Naive B cell (primary cell): ENCODE data around the gene EPN3. TPM values are rescaled to one million over a fixed set of nuclear protein-coding genes. Genes with fewer than 3 reads are reported as not detected.

Experiments used
- ATAC-seq, 2 donors: fragments of 150-1000 bp; cut with Tn5 transposase; 2 replicates each; pipeline ENCODE4 v1.10.0; 2021; ENCODE audit warnings: low read depth in 2 of 2, mild to moderate bottlenecking in 2 of 2, moderate library complexity in 2 of 2
- DNase-seq: peaks from one replicate; pipeline ENCODE4 v3.0.0; 2022
- H3K27ac Mint-ChIP-seq, 6 donors: one replicate each; pipeline ENCODE4 v1.8.0; 2020 to 2022; ENCODE audit warnings: mild to moderate bottlenecking in 6 of 6, mixed read lengths in 6 of 6, moderate library complexity in 5 of 6, inconsistent platforms in 2 of 6
- H3K27me3 Mint-ChIP-seq, 3 donors: one replicate each; pipeline ENCODE4 v1.8.0; 2021 to 2022; ENCODE audit warnings: mixed read lengths in 3 of 3, mild to moderate bottlenecking in 1 of 3
- H3K36me3 Mint-ChIP-seq, 2 donors: one replicate each; pipeline ENCODE4 v1.8.0; 2020 to 2022; ENCODE audit warnings: mixed read lengths in 2 of 2, inconsistent platforms in 1 of 2, mild to moderate bottlenecking in 1 of 2
- H3K4me1 Mint-ChIP-seq, 3 donors: one replicate each; pipeline ENCODE4 v1.8.0; 2020 to 2022; ENCODE audit warnings: mixed read lengths in 3 of 3, inconsistent platforms in 1 of 3, mild to moderate bottlenecking in 1 of 3, moderate library complexity in 1 of 3
- H3K4me3 Mint-ChIP-seq, 8 donors: one replicate each; pipeline ENCODE4 v1.8.0; 2020 to 2022; ENCODE audit warnings: mild to moderate bottlenecking in 8 of 8, mixed read lengths in 8 of 8, moderate library complexity in 8 of 8, inconsistent platforms in 2 of 8
- H3K9me3 Mint-ChIP-seq, 7 donors: one replicate each; pipeline ENCODE4 v1.8.0; 2020 to 2022; ENCODE audit warnings: mixed read lengths in 7 of 7, mild to moderate bottlenecking in 5 of 7, inconsistent platforms in 2 of 7, moderate library complexity in 1 of 7
- polyA plus RNA-seq, 6 donors: library from polyadenylated mRNA; unstranded; fragments of 300-500 nt; fragmentation: Illumina TruSeq; gene quantifications; one replicate each; pipeline ENCODE4 v1.2.3, GENCODE V29; 2021; ENCODE audit warnings: low read depth in 6 of 6

EPN3 gene
- polyA plus RNA-seq, 6 donors from 2014 or later: not detected

- H3K4me3 Mint-ChIP-seq: peak overlapping the region in 3 of 8 donors; percentile 0 to 65 (median 13)
- ATAC-seq (no peak), DNase-seq (no peak)
- H3K36me3 Mint-ChIP-seq: peaks cover 0 to 6% of the 10 kb centered on the region in 2 donors
- no peak overlapping the region for H3K27ac Mint-ChIP-seq
- peaks cover 58 to 75% (median 75%) of the 10 kb centered on the region in 3 donors for H3K27me3 Mint-ChIP-seq
- H3K9me3 Mint-ChIP-seq: no peaks in the 10 kb centered on the region
- peaks cover 12 to 19% (median 14%) of the 10 kb centered on the region in 3 donors for H3K4me1 Mint-ChIP-seq
These were observed 1.2 kb downstream of the EPN3 start for GRCh38 chr17:50533720-50534148.

DNA sequence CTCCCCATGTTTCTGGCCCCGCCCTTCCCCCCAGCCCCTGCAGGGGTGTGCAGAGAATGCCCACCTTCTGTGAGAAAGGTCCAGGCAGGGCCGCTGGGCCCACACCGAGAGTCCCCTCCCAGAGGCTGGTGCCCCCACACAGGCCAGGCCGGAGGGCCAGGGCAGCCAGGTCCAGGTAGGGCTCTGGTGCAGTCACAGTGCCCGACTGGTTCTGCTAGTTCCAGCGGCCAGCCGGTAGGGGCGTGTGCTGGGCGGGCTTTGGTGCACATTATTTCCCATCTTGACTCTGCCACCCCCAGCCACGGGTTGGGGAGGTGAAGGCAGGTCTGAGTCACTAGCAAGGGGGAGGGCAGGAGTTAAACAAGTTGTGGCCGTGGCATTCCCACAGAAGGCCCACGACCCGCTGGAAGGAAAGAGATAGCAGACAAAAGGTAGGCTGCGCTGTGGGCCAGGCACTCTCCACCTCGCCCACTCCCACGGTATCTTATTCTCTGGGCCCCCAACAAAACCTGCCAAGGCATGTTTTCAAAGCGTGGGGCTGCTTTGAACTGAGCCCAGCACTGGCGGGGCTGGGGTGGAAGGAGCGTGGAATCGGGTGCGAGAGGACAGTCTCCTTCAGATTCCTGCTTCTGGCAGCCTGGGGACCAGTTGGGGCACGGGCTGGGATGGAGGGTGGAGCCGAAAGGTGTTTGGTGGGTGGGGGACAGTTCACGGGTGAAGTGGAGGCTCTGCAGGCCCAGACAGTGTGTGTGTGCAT lies 1.9 kb downstream of the EPN3 start:
- H3K9me3 Mint-ChIP-seq: no peaks in the 10 kb centered on the region
- H3K36me3 Mint-ChIP-seq: peaks cover 0 to 6% of the 10 kb centered on the region in 2 donors
- peaks cover 53 to 69% (median 68%) of the 10 kb centered on the region in 3 donors for H3K27me3 Mint-ChIP-seq
- peak overlapping the region in 2 of 8 donors; percentile 0 to 36 for H3K4me3 Mint-ChIP-seq
- H3K27ac Mint-ChIP-seq: no peak overlapping the region
- peaks cover 12 to 19% (median 14%) of the 10 kb centered on the region in 3 donors for H3K4me1 Mint-ChIP-seq
- DNase-seq (no peak), ATAC-seq (peak; percentile 35 to 40)

- ATAC-seq (no peak), DNase-seq (no peak)
- H3K4me3 Mint-ChIP-seq: peak overlapping the region in 1 of 8 donors; percentile 36
- peaks cover 48 to 63% (median 63%) of the 10 kb centered on the region in 3 donors for H3K27me3 Mint-ChIP-seq
- H3K4me1 Mint-ChIP-seq: peaks cover 12 to 19% (median 14%) of the 10 kb centered on the region in 3 donors
- H3K36me3 Mint-ChIP-seq: peaks cover 0 to 6% of the 10 kb centered on the region in 2 donors
- H3K9me3 Mint-ChIP-seq: no peaks in the 10 kb centered on the region
- H3K27ac Mint-ChIP-seq: no peak overlapping the region
These were observed 2.4 kb downstream of the EPN3 start for GRCh38 chr17:50534979-50535326.

- no peak for ATAC-seq
- Mint-ChIP-seq H3K27ac (no peak overlapping the region), H3K4me3 (no peak overlapping the region), H3K4me1 (peaks cover 12 to 19% (median 14%) of the 10 kb centered on the region in 3 donors), H3K27me3 (peaks cover 46 to 61% (median 60%) of the 10 kb centered on the region in 3 donors), H3K36me3 (peaks cover 0 to 6% of the 10 kb centered on the region in 2 donors), H3K9me3 (no peaks in the 10 kb centered on the region)
- no peak for DNase-seq
These were observed 2.9 kb downstream of the EPN3 start for GRCh38 chr17:50535407-50535806.

- Mint-ChIP-seq H3K4me1 (peaks cover 18 to 23% (median 18%) of the 10 kb centered on the region in 3 donors), H3K9me3 (no peaks in the 10 kb centered on the region), H3K27me3 (peaks cover 31 to 45% (median 44%) of the 10 kb centered on the region in 3 donors), H3K4me3 (no peak overlapping the region), H3K27ac (no peak overlapping the region), H3K36me3 (peaks cover 0 to 1% of the 10 kb centered on the region in 2 donors)
- DNase-seq (no peak), ATAC-seq (no peak)
These were observed 4.4 kb downstream of the EPN3 start for GRCh38 chr17:50536683-50537646.

GRCh38 chr17:50537721-50538548 lies 5.4 kb downstream of the EPN3 start:
- DNase-seq: no peak
- no peaks in the 10 kb centered on the region for H3K9me3 Mint-ChIP-seq
- no peaks in the 10 kb centered on the region for H3K36me3 Mint-ChIP-seq
- peaks cover 23 to 26% (median 24%) of the 10 kb centered on the region in 3 donors for H3K4me1 Mint-ChIP-seq
- ATAC-seq: no peak
- no peak overlapping the region for H3K27ac Mint-ChIP-seq
- no peak overlapping the region for H3K4me3 Mint-ChIP-seq
- peaks cover 28 to 38% (median 36%) of the 10 kb centered on the region in 3 donors for H3K27me3 Mint-ChIP-seq

GRCh38 chr17:50538549-50539410 lies 6.2 kb downstream of the EPN3 start:
- Mint-ChIP-seq H3K9me3 (no peaks in the 10 kb centered on the region), H3K27ac (peak overlapping the region in 1 of 6 donors; percentile 62), H3K36me3 (no peaks in the 10 kb centered on the region), H3K27me3 (peaks cover 20 to 31% (median 28%) of the 10 kb centered on the region in 3 donors), H3K4me1 (peaks cover 15 to 17% (median 16%) of the 10 kb centered on the region in 3 donors), H3K4me3 (no peak overlapping the region)
- ATAC-seq (no peak), DNase-seq (no peak)

- no peak overlapping the region for H3K27ac Mint-ChIP-seq
- H3K4me1 Mint-ChIP-seq: peaks cover 9 to 20% (median 11%) of the 10 kb centered on the region in 3 donors
- peak overlapping the region in 1 of 8 donors; percentile 25 for H3K4me3 Mint-ChIP-seq
- H3K27me3 Mint-ChIP-seq: peaks cover 16 to 32% (median 27%) of the 10 kb centered on the region in 3 donors
- no peaks in the 10 kb centered on the region for H3K9me3 Mint-ChIP-seq
- ATAC-seq: no peak
- DNase-seq: no peak
- peaks cover 0 to 3% of the 10 kb centered on the region in 2 donors for H3K36me3 Mint-ChIP-seq
These were observed 7.4 kb downstream of the EPN3 start for GRCh38 chr17:50539762-50540559.

DNA sequence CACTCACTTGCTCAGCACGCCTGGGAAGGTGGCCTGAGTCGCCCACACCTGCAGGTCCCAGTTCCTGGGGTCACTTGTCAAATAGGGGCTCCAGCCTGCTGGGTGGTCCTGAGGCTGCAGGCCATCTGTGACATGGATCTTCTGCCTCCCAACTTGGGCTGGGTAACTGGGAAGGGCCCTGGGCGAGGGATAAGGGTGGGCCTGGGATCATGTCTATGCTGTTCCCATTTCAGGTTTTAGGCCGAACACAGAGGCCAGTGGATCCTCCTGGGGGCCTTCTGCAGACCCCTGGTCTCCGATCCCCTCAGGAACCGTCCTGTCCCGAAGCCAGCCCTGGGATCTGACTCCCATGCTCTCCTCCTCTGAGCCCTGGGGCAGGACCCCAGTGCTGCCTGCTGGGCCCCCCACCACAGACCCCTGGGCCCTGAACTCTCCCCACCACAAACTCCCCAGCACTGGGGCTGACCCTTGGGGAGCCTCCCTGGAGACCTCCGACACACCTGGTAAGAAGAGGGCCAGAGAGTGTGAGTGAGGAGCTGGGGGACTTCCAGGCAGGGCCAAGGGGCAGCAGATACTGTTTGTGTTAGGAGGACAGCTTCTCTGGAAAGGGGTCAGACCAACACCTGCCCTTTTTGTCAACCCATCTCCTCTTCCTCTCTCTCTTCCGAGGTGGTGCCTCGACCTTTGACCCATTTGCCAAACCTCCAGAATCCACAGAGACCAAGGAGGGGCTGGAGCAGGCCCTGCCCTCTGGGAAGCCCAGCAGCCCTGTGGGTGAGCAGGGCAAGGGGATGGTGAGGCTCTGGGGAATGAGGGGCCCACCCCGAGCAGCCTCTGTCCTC lies 8.2 kb downstream of the EPN3 start:
- no peak overlapping the region for H3K27ac Mint-ChIP-seq
- peaks cover 9 to 22% (median 11%) of the 10 kb centered on the region in 3 donors for H3K4me1 Mint-ChIP-seq
- H3K4me3 Mint-ChIP-seq: peak overlapping the region in 7 of 8 donors; percentile 9 to 93 (median 85)
- no peak for DNase-seq
- no peaks in the 10 kb centered on the region for H3K9me3 Mint-ChIP-seq
- ATAC-seq: no peak
- peaks cover 0 to 3% of the 10 kb centered on the region in 2 donors for H3K36me3 Mint-ChIP-seq
- peaks cover 9 to 32% (median 26%) of the 10 kb centered on the region in 3 donors for H3K27me3 Mint-ChIP-seq

- Mint-ChIP-seq H3K4me1 (peaks cover 12 to 25% (median 14%) of the 10 kb centered on the region in 3 donors), H3K27me3 (peaks cover 3 to 32% (median 21%) of the 10 kb centered on the region in 3 donors), H3K27ac (no peak overlapping the region), H3K36me3 (peaks cover 0 to 3% of the 10 kb centered on the region in 2 donors), H3K9me3 (no peaks in the 10 kb centered on the region), H3K4me3 (peak overlapping the region; percentile 83 to 94 (median 88))
- ATAC-seq: no peak
- no peak for DNase-seq
These were observed 8.8 kb downstream of the EPN3 start for GRCh38 chr17:50541402-50541715.
